ENCODE data around the gene GPSM1. TPM values are rescaled to one million over a fixed set of nuclear protein-coding genes. Genes with fewer than 3 reads are reported as not detected.

The GPSM1 gene
- total RNA-seq, 2 experiments from 2014 or later, result 9.0 TPM

- H3K36me3 Mint-ChIP-seq (ENCODE audit: low read depth), result no peaks in the 10 kb centered on the region
- no peaks in the 10 kb centered on the region for H3K27me3 Mint-ChIP-seq (ENCODE audit: low read depth)
- H3K27ac Mint-ChIP-seq, result no peak overlapping the region
- no peaks in the 10 kb centered on the region for H3K4me1 Mint-ChIP-seq (ENCODE audit: low read depth)
- CTCF ChIA-PET, result no interaction called here
- intact Hi-C loops (cut with micrococcal nuclease), result no loop called here
- no peaks in the 10 kb centered on the region for H3K9me3 Mint-ChIP-seq
- DNase-seq, result no peak
- no peak overlapping the region for H3K4me3 Mint-ChIP-seq
Observed at GRCh38 chr9:136293476-136294077, 33.8 kb upstream of the GPSM1 start.

GRCh38 chr9:136294437-136294836 lies 32.9 kb upstream of the GPSM1 start:
- Mint-ChIP-seq H3K27me3 (ENCODE audit: low read depth) (no peaks in the 10 kb centered on the region), H3K4me3 (no peak overlapping the region), H3K9me3 (no peaks in the 10 kb centered on the region), H3K36me3 (ENCODE audit: low read depth) (no peaks in the 10 kb centered on the region), H3K27ac (no peak overlapping the region), H3K4me1 (ENCODE audit: low read depth) (no peaks in the 10 kb centered on the region)
- CTCF ChIA-PET, result no interaction called here
- DNase-seq, result no peak
- intact Hi-C loops (cut with micrococcal nuclease), result no loop called here

DNA sequence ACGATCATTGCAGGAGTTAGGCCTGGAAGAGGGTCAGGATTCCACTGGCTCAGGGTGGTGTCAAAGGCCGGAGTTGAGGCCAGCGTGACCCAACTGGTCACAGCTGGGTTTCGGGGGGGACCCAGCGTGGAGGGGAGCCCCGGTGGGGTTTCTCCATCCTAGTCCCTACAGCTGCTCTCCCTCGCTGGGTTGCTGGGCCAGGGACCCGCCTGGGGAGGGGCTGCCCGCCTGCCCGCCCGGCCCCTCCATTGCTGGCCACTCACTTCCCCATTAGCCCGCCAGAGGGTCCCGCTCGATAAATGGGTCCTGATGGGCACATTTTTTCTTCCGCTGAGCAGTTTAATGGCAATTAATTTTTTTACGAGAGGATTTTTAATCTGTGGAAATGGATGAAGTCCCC lies 32.3 kb upstream of the GPSM1 start:
- intact Hi-C loops (cut with micrococcal nuclease), result no loop called here
- no peak for DNase-seq
- Mint-ChIP-seq H3K27me3 (ENCODE audit: low read depth) (no peaks in the 10 kb centered on the region), H3K36me3 (ENCODE audit: low read depth) (no peaks in the 10 kb centered on the region), H3K4me3 (no peak overlapping the region), H3K27ac (no peak overlapping the region), H3K4me1 (ENCODE audit: low read depth) (no peaks in the 10 kb centered on the region), H3K9me3 (no peaks in the 10 kb centered on the region)
- CTCF ChIA-PET, result no interaction called here

- DNase-seq, result no peak
- Mint-ChIP-seq H3K9me3 (no peaks in the 10 kb centered on the region), H3K36me3 (ENCODE audit: low read depth) (no peaks in the 10 kb centered on the region), H3K4me3 (no peak overlapping the region), H3K27me3 (ENCODE audit: low read depth) (no peaks in the 10 kb centered on the region), H3K4me1 (ENCODE audit: low read depth) (no peaks in the 10 kb centered on the region), H3K27ac (no peak overlapping the region)
- intact Hi-C loops (cut with micrococcal nuclease), result no loop called here
- CTCF ChIA-PET, result no interaction called here
Observed at GRCh38 chr9:136295542-136296433, 31.6 kb upstream of the GPSM1 start.

GRCh38 chr9:136296434-136297015 lies 30.8 kb upstream of the GPSM1 start:
- Mint-ChIP-seq H3K4me1 (ENCODE audit: low read depth) (no peaks in the 10 kb centered on the region), H3K27ac (no peak overlapping the region), H3K27me3 (ENCODE audit: low read depth) (no peaks in the 10 kb centered on the region), H3K9me3 (no peaks in the 10 kb centered on the region), H3K4me3 (no peak overlapping the region), H3K36me3 (ENCODE audit: low read depth) (no peaks in the 10 kb centered on the region)
- intact Hi-C loops (cut with micrococcal nuclease), result no loop called here
- CTCF ChIA-PET, result interaction anchor here (0.6 kb wide), 1 partner anchor 346 kb away, joined by 3 read pairs; no protein-coding TSS in a partner anchor
- DNase-seq, result no peak

- intact Hi-C loops (cut with micrococcal nuclease), result no loop called here
- no peak overlapping the region for H3K4me3 Mint-ChIP-seq
- H3K36me3 Mint-ChIP-seq (ENCODE audit: low read depth), result no peaks in the 10 kb centered on the region
- no peak for DNase-seq
- H3K27me3 Mint-ChIP-seq (ENCODE audit: low read depth), result no peaks in the 10 kb centered on the region
- H3K4me1 Mint-ChIP-seq (ENCODE audit: low read depth), result no peaks in the 10 kb centered on the region
- H3K9me3 Mint-ChIP-seq, result no peaks in the 10 kb centered on the region
- H3K27ac Mint-ChIP-seq, result no peak overlapping the region
- CTCF ChIA-PET, result interaction anchor here (0.6 kb wide), 1 partner anchor 346 kb away, joined by 3 read pairs; no protein-coding TSS in a partner anchor
Observed at GRCh38 chr9:136297016-136297691, 30.2 kb upstream of the GPSM1 start.

DNA sequence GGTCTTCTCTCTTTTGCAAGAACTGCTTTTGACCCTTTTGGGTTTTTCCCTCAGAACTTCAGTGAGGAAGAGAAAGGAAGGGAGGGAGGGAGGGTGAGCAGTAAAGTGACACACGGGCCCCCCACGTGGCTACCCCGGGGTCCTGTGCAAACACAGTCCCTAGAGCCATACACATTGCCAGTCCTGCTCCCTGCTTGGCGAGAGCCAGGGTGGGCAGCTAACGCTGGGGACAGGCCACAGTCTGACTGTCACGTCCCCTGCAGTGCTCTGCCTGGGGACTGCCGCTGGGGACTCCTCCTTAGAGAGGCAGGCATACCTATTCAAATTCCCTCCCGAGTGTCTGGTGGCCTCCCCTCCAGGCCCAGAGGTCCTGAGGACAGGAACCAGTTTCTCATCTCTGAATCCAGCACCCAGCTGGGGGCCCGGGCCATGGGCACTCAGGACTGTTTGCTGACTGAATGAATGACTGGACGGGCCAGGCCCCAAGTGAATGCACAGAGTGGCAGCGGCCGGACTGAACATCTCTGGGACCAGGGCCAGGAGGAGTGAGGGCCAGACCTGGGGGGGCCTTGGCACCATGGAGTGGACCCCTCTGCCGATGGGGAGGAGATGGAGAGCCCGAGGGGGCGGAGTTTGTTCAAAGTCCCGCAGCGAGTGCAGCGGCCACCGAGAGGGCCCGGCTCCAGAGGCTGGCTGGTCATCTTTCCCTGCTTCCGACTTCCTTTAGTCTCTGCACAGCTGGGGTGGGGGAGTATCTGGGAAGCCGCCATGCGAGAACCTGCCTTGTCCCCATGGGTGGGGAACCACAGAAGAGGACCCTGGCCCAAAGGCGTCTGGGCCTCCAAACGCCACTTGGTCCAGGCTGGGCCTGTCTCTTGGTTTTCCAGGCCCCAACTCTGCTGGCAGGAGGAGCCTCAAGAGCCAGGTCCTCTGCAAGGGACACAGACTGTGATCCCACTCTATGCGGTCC lies 29.3 kb upstream of the GPSM1 start:
- no peaks in the 10 kb centered on the region for H3K4me1 Mint-ChIP-seq (ENCODE audit: low read depth)
- no peak for DNase-seq
- H3K9me3 Mint-ChIP-seq, result no peaks in the 10 kb centered on the region
- no peaks in the 10 kb centered on the region for H3K36me3 Mint-ChIP-seq (ENCODE audit: low read depth)
- no peak overlapping the region for H3K4me3 Mint-ChIP-seq
- no peak overlapping the region for H3K27ac Mint-ChIP-seq
- no peaks in the 10 kb centered on the region for H3K27me3 Mint-ChIP-seq (ENCODE audit: low read depth)
- CTCF ChIA-PET, result no interaction called here
- intact Hi-C loops (cut with micrococcal nuclease), result no loop called here

DNA sequence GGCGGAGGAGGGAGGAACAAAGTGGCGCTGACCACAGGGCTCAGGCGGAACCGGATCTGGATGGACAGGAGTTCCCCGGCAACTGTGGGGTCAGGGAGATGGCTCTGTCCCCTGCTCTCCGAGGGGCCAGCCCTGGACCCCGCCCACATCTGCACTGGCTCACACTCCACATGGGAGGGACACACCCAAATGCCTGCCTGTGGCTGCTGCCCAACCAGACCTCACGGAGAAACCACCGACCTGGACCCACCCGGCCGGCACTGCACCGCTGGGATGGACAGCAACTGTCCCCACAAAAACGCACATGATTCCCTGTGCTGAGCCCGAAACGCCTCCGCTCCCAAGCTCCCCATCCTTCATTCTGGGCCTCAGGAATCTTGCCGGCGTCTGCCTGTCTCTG lies 28.2 kb upstream of the GPSM1 start:
- Mint-ChIP-seq H3K36me3 (ENCODE audit: low read depth) (no peaks in the 10 kb centered on the region), H3K27ac (no peak overlapping the region), H3K9me3 (no peaks in the 10 kb centered on the region), H3K27me3 (ENCODE audit: low read depth) (no peaks in the 10 kb centered on the region), H3K4me3 (no peak overlapping the region), H3K4me1 (ENCODE audit: low read depth) (no peaks in the 10 kb centered on the region)
- intact Hi-C loops (cut with micrococcal nuclease), result no loop called here
- no peak for DNase-seq
- CTCF ChIA-PET, result no interaction called here

DNA sequence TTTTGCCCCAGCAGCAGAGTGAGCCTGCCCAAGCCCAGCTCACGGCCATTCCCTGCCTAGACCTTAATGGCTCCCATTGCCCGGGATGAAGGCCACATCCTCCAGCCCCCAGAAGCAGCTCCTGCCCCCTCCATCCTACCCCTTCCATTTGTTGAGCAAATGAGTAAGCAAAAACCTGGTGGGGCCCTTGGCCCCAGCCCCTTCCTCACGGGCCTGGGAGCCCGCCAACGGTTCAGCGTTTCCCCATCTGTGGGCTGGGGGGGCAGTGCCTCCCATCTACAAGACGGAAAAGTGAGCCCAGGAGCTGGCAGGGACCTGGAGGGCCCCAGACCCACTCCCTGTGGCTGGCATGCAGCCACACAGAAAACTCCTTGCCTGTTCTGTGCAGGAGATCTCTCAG lies 27.8 kb upstream of the GPSM1 start:
- no peak overlapping the region for H3K27ac Mint-ChIP-seq
- H3K27me3 Mint-ChIP-seq (ENCODE audit: low read depth), result no peaks in the 10 kb centered on the region
- CTCF ChIA-PET, result no interaction called here
- no peaks in the 10 kb centered on the region for H3K36me3 Mint-ChIP-seq (ENCODE audit: low read depth)
- no peaks in the 10 kb centered on the region for H3K9me3 Mint-ChIP-seq
- no peaks in the 10 kb centered on the region for H3K4me1 Mint-ChIP-seq (ENCODE audit: low read depth)
- no peak for DNase-seq
- intact Hi-C loops (cut with micrococcal nuclease), result no loop called here
- no peak overlapping the region for H3K4me3 Mint-ChIP-seq

- Mint-ChIP-seq H3K36me3 (ENCODE audit: low read depth) (no peaks in the 10 kb centered on the region), H3K27me3 (ENCODE audit: low read depth) (no peaks in the 10 kb centered on the region), H3K27ac (no peak overlapping the region), H3K4me1 (ENCODE audit: low read depth) (no peaks in the 10 kb centered on the region), H3K4me3 (no peak overlapping the region), H3K9me3 (no peaks in the 10 kb centered on the region)
- intact Hi-C loops (cut with micrococcal nuclease), result no loop called here
- CTCF ChIA-PET, result interaction anchor here (0.6 kb wide), 1 partner anchor 12 kb away, joined by 4 read pairs; no protein-coding TSS in a partner anchor
- DNase-seq, result no peak
Observed at GRCh38 chr9:136300016-136300545, 27.3 kb upstream of the GPSM1 start.

DNA sequence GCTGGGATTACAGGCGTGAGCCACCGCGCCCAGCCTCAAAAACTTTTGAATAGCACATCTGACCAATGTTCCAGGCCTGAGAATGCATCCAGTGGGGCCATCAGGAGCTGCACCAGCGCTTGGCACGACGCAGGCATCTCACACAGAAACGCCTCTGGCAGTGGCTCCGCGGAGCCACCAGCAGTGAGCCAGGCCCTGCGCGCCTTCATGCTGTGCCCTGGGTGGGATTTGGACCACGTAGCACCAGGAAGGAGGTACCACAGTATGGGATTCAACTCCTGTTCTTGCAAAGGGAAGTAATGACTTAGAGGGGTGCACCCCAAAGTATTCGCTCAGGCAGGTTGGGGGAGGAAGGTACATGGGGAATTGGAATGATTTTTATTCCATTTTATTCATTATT lies 26.5 kb upstream of the GPSM1 start:
- CTCF ChIA-PET, result interaction anchor here (0.6 kb wide), 1 partner anchor 12 kb away, joined by 4 read pairs; no protein-coding TSS in a partner anchor
- DNase-seq, result no peak
- no peaks in the 10 kb centered on the region for H3K27me3 Mint-ChIP-seq (ENCODE audit: low read depth)
- no peaks in the 10 kb centered on the region for H3K9me3 Mint-ChIP-seq
- H3K36me3 Mint-ChIP-seq (ENCODE audit: low read depth), result no peaks in the 10 kb centered on the region
- H3K4me3 Mint-ChIP-seq, result no peak overlapping the region
- no peaks in the 10 kb centered on the region for H3K4me1 Mint-ChIP-seq (ENCODE audit: low read depth)
- no peak overlapping the region for H3K27ac Mint-ChIP-seq
- intact Hi-C loops (cut with micrococcal nuclease), result no loop called here

Measured in activated naive CD4-positive, alpha-beta T cell treated with anti-CD3 and anti-CD28 coated beads for 36 hours (primary cell).